Measurements from ENCODE around the gene UGT1A10.
"Not testable (repeated sequence)": the region's sequence is repeated elsewhere in the genome, so short reads cannot be mapped to it uniquely, and the experiment has no call there.

UGT1A10 gene

GRCh38 chr2:233713262-233713615, 77.0 kb downstream of the UGT1A10 start:
- intact Hi-C loops (cut with DNase I) = loop anchor here (5.0 kb wide), 1 partner anchor 266 kb away; no protein-coding TSS in a partner anchor

GRCh38 chr2:233714121-233714520, 77.9 kb downstream of the UGT1A10 start:
- intact Hi-C loops (cut with DNase I) = loop anchor here (5.0 kb wide), 1 partner anchor 267 kb away; no protein-coding TSS in a partner anchor
- no peak for DNase-seq

More at GRCh38 chr2:233713262-233713615, 77.0 kb downstream of the UGT1A10 start:
- DNase-seq = no peak

GRCh38 chr2:233718552-233718951, 82.3 kb downstream of the UGT1A10 start, which contains the start of gene UGT1A4:
Gene UGT1A4 (plus strand): TSS chr2:233718736. CDS start chr2:233718821, 85 bp downstream.
- intact Hi-C loops (cut with DNase I) = no loop called here
- DNase-seq = no peak

GRCh38 chr2:233728723-233729301, 92.6 kb downstream of the UGT1A10 start, which contains the start of gene UGT1A3:
Gene UGT1A3 (plus strand): TSS chr2:233729042. CDS start chr2:233729127, 85 bp downstream.
- no peak for DNase-seq
- intact Hi-C loops (cut with DNase I) = no loop called here

GRCh38 chr2:233736868-233737653, 100.8 kb downstream of the UGT1A10 start:
- not testable (repeated sequence) for DNase-seq

GRCh38 chr2:233740870-233741269, 104.6 kb downstream of the UGT1A10 start:
- intact Hi-C loops (cut with DNase I) = no loop called here
- DNase-seq = no peak

More at GRCh38 chr2:233736868-233737653, 100.8 kb downstream of the UGT1A10 start:
- intact Hi-C loops (cut with DNase I) = not testable (repeated sequence)

GRCh38 chr2:233743464-233744259, 107.4 kb downstream of the UGT1A10 start:
- intact Hi-C loops (cut with DNase I) = no loop called here
- DNase-seq = no peak

GRCh38 chr2:233745073-233745755, 109.0 kb downstream of the UGT1A10 start:
- DNase-seq = no peak
- intact Hi-C loops (cut with DNase I) = no loop called here

- DNase-seq; intact Hi-C loops (cut with DNase I): not testable (repeated sequence)
Measured at GRCh38 chr2:233745838-233746237, 109.6 kb downstream of the UGT1A10 start.

GRCh38 chr2:233746475-233747282, 110.4 kb downstream of the UGT1A10 start:
- intact Hi-C loops (cut with DNase I) = no loop called here
- no peak for DNase-seq

- intact Hi-C loops (cut with DNase I) = no loop called here
- DNase-seq = no peak
Measured at GRCh38 chr2:233747283-233747544, 111.0 kb downstream of the UGT1A10 start.

- intact Hi-C loops (cut with DNase I) = not testable (repeated sequence)
Measured at GRCh38 chr2:233750689-233751088, 114.4 kb downstream of the UGT1A10 start.

GRCh38 chr2:233751212-233752009, 115.2 kb downstream of the UGT1A10 start:
- DNase-seq; intact Hi-C loops (cut with DNase I): not testable (repeated sequence)

More at GRCh38 chr2:233750689-233751088, 114.4 kb downstream of the UGT1A10 start:
- DNase-seq = not testable (repeated sequence)

GRCh38 chr2:233754872-233755611, 118.8 kb downstream of the UGT1A10 start:
- no peak for DNase-seq
- intact Hi-C loops (cut with DNase I) = no loop called here

- no peak for DNase-seq
- intact Hi-C loops (cut with DNase I) = no loop called here
Measured at GRCh38 chr2:233756429-233757081, 120.3 kb downstream of the UGT1A10 start.

- DNase-seq = no peak
- intact Hi-C loops (cut with DNase I) = no loop called here
Measured at GRCh38 chr2:233758141-233758540, 121.9 kb downstream of the UGT1A10 start.
